GM18517 (cell line): Measurements from ENCODE around the gene UCHL1.

Experiments
- ATAC-seq: cut with Tn5 transposase; IDR thresholded peaks from one replicate; pipeline ENCODE4 v1.9.1; 2021; ENCODE audit warnings: mild to moderate bottlenecking, moderate library complexity; ENCODE audit not compliant: unreplicated experiment

The UCHL1 gene

GRCh38 chr4:41256740-41257256, at the start of gene UCHL1:
UCHL1 (plus strand) TSS chr4:41256928; CDS start chr4:41256977, 49 bp downstream.
- ATAC-seq: peak; percentile 57

- ATAC-seq: no peak
Measured at GRCh38 chr4:41207291-41207831, 49.4 kb upstream of the UCHL1 start.

DNA sequence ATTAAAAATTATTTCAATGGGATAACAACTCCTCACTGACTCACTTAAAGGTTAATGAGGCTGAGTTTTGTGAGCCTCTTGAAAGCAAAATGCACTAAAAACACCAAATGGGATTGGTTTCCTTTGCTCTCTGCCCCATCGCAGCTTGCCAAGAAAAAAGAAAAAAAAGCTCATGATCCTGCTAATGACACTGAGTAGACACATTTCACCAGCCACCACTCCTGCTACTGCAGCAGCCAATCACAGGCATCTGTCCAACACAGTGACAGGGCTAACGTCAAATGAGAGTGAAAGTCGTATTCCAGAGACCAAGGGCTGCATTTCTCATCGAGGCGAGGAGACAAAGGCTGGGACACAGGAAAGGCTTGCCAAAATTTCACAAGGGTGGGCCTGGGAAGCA, 47.5 kb upstream of the UCHL1 start:
- no peak for ATAC-seq

DNA sequence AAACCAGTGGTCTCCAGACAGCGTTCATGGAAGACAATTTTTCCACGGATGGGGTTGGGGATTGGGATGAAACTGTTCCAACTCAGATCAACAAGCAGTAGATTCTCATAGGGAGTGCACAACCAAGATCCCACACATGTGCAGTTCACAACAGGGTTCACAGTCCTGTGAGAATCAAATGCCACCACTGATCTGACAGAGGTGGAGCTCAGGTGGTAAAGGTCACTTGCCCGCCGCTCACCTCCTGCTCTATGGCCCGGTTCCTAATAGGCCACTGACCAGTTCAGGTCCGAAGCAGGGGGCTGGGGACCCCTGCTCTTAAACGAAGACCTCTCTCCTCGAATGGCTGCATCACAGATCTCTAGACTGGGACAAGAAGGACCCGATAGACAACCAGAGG, 46.8 kb upstream of the UCHL1 start:
- ATAC-seq: no peak

DNA sequence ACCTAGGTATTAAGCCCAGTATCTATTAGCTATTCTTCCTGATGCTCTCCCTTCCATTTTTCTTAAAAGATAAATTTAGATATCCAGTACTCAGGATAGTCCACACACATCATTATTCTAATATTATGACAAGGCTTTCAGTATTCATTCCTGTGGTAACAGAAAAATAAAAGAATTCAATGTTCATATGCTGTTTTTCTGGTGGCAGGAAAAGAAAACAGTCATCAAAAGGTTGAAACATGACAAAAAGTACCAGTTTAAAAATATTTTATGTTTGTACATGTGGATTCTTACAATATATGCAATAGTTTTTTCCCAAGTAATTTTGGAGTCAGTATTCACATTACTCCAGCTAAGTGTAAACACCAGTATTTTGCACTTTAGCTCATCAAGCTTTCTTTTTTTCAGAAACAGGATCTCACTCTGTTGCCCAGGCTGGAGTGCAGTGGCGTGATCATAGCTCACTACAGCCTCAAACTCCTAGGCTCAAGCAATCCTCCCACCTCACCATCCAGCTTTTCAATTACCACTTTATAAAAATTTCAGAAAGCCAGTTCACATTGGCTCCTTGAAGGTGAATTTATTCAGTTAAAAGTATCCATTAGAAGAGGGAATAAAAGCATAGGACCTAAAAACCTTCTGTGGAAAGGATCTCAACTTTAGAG, 44.6 kb upstream of the UCHL1 start:
- ATAC-seq: no peak

DNA sequence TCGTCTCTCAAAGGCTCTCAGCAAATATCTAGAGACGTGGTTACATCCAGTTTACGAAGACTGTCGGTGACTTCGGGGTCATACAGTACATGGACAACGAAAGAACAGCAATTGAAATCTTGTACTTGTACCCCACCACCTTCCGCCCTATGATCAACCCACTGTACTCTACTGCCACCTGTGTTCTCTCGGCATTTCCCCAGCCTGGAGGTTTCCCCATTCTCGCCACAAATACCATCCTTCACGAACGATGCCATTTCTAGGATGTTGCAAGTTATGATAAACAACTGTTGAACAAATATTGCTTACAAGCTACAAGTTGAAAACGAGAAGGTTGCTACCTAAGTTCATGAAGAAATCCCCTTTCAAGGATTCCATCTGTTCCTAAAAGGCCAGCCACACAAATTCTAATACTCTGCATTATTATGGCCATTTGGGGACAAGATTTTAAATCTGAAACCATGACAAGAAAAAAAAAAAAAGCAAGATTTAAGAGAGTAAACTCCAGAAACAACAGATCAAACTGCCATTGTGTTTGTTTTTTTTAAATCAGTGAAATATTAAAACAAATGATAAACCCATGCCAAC, 44.0 kb upstream of the UCHL1 start:
- ATAC-seq: peak; percentile 32

DNA sequence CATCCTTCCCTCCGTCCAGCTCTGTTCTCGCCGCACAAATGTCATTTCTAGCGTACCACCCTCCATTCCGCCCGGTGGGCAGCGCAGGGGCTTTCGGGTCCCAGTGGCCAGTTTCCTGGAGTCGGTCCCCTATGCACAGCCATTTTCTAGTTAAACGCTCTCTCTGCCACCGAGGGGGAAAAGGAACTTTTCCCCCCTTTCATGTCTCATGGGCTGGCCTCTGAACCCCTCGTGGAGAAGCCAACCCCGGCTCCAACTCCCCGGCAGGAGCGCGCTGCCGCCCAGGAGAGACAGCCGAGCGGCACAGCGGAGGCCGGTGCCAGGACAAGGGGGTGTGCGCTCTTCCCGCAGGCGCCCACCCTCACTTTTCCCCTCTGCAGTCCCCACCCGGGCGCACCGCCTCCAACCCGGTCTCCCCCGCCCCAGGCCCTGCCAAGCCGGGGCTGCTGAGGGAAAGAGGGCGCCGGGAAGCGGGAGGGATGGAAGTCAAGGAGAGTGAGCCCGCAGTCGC, 43.0 kb upstream of the UCHL1 start:
- ATAC-seq: peak; percentile 3

DNA sequence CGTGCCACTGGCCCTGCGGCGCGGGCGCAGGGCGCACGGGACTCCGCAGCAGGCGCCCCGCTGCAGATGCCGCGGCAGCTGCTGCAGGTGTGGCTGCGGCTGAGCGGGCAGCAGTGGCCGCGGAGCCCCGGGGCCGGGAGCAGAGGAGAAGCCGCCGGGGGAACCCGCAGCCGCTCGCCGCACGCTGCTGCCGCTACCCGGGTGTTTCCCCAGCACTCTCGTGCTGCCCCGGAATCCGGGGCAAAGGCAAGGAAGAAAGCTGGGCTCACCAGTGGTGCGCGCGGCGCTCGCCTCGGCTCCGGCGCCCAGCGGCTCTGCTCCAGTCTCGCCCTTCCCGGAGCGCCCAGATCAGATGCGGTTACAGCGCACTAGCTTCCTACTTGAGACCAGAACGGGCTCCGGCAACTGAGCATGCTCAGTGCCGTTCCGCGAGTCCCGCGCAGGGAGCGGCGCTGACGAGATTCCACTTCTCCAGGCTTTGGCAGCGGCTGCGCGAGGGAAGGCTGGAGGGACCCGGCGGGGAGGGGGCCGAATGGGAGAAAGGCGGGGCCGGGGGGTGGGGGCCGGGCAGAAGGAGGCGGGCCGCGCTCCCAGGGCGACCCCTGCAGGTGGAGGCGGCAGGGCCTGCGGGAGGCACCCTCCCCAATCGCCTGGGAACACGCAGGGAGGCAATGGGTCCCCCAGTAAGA, 42.4 kb upstream of the UCHL1 start, which contains the start of gene APBB2:
Gene APBB2 (minus strand): TSS at position 407 of the 689 bp plus-strand sequence. CDS start 181,288 bp downstream, outside the sequence.
- ATAC-seq: peak; percentile 48

DNA sequence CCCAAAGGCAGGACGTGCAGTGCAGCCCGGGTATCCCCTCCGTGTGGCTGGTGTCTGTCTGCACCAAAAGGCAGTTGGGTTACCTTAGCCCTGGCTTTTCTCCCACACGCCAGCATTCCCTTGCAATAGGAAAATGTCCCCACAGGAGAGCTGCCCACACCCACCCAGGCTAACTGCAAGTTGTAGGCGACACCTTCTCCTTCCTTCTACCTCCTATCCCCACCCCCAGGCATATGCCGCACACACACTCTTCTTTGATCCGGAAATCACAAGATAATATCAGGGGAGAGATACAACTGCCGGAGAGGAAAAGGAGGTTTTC, 41.9 kb upstream of the UCHL1 start:
- ATAC-seq: no peak

- ATAC-seq: no peak
Measured at GRCh38 chr4:41215155-41215554, 41.6 kb upstream of the UCHL1 start.

DNA sequence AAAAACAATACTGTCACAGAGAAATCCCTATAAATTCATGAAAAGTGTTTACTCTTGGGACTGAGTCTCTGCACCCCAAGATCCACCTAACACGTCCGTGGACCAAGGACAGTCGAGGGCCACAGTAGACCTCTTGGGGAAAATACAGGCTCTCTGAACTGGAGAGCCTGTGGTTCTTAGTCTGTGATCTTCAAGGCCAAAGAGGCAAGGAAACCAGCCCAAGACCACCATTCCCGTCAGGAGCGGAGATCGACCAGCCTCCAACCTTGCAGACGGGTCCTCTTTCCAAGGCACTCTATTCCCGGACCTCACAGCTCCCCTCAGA, 40.8 kb upstream of the UCHL1 start:
- no peak for ATAC-seq

- ATAC-seq: peak; percentile 45
Measured at GRCh38 chr4:41216294-41217019, 40.3 kb upstream of the UCHL1 start.

GRCh38 chr4:41217020-41217333, 39.8 kb upstream of the UCHL1 start:
- ATAC-seq: no peak

- no peak for ATAC-seq
Measured at GRCh38 chr4:41217374-41217773, 39.4 kb upstream of the UCHL1 start.

DNA sequence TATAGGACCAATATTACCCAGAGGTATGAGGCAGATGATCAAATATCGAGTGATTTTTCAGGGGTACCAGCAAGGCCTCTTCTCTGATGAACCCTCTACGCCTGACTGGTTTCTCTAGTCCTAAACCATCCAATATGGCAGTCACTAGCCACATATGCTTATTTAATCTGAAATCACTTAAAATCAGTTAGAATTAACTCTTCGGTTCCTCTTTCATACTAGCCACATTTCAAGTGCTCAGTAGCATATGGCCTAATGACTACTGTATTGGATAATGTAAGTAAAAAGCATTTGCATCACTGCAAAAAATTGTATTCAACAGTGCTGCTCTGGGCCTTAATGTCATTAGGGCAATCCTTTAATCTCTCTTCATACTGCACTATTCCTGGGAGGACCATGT, 38.0 kb upstream of the UCHL1 start:
- no peak for ATAC-seq

- no peak for ATAC-seq
Measured at GRCh38 chr4:41219421-41219950, 37.2 kb upstream of the UCHL1 start.

GRCh38 chr4:41221850-41222645, 34.7 kb upstream of the UCHL1 start:
- ATAC-seq: no peak

DNA sequence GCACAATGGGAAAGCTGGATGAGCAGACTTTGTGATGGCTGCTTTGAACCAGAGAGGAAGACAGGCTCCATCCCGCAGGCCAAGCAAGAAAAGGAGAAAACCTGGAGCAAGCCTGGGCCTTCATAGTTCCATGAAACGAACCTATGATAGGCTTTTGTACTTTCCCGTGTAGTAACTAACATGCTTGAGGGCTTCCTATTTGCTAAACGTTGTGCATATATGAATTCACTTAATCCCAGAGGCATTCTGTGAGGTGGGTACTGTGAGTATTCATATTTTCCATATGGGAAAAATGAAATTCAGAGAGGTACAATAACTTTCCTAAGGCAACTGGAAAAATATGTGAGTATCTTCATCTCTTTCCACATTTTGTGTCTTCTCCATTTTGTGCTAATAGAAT, 28.8 kb upstream of the UCHL1 start:
- ATAC-seq: no peak

DNA sequence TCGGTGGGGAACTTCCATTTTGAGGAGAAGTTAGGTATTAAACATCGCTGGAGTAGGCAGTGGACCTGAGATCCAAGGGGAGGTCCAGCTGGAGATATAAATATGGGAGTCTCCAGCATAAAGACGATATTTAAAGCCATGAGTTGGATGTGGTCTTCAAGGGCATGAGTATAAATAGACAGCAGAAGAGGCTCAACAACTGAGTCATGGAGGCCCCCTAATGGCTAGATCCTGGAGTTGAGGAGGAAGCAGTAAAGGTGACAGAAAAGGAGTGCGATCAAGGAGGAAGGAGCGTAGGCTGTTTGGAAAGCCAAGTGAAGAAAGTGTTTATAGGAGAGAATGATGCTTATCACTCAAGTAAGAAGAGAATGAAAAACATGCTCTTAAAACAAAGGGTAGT, 24.3 kb upstream of the UCHL1 start:
- no peak for ATAC-seq

GRCh38 chr4:41232856-41233255, 23.9 kb upstream of the UCHL1 start:
- no peak for ATAC-seq
